Choroid plexus epithelial cell (primary cell): ENCODE results near the gene RFX2.
"Not testable (repeated sequence)": the region's sequence is repeated elsewhere in the genome, so short reads cannot be mapped to it uniquely, and the experiment has no call there.

ENCODE experiments used
- DNase-seq: peaks from one replicate; pipeline ENCODE4 v3.0.0-alpha.2; 2010; ENCODE audit warnings: low read depth
- H3K4me3 ChIP-seq: 2 replicates; pipeline ENCODE4 v1.5.1; 2011; ENCODE audit warnings: low read depth, mild to moderate bottlenecking, control low read depth, low read length, moderate library complexity
- TF ChIP-seq, protein P1 (sequence below): conservative IDR thresholded peaks from 2 replicates; pipeline ENCODE4 v1.5.1; 2011; ENCODE audit warnings: low read depth, mild to moderate bottlenecking, control low read depth, inconsistent platforms, low read length, moderate library complexity

Gene RFX2

GRCh38 chr19:6014551-6015135 is 95.7 kb downstream of the RFX2 start:
- TF ChIP-seq, protein P1, sequence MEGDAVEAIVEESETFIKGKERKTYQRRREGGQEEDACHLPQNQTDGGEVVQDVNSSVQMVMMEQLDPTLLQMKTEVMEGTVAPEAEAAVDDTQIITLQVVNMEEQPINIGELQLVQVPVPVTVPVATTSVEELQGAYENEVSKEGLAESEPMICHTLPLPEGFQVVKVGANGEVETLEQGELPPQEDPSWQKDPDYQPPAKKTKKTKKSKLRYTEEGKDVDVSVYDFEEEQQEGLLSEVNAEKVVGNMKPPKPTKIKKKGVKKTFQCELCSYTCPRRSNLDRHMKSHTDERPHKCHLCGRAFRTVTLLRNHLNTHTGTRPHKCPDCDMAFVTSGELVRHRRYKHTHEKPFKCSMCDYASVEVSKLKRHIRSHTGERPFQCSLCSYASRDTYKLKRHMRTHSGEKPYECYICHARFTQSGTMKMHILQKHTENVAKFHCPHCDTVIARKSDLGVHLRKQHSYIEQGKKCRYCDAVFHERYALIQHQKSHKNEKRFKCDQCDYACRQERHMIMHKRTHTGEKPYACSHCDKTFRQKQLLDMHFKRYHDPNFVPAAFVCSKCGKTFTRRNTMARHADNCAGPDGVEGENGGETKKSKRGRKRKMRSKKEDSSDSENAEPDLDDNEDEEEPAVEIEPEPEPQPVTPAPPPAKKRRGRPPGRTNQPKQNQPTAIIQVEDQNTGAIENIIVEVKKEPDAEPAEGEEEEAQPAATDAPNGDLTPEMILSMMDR, result no peak
- no peak overlapping the region for H3K4me3 ChIP-seq
- DNase-seq, result no peak

GRCh38 chr19:6012426-6013170 is 97.7 kb downstream of the RFX2 start:
- no peak for DNase-seq
- TF ChIP-seq, protein P1, result no peak
- no peak overlapping the region for H3K4me3 ChIP-seq

GRCh38 chr19:6011794-6012193 is 98.5 kb downstream of the RFX2 start:
- no peak for DNase-seq
- TF ChIP-seq, protein P1, result no peak
- no peak overlapping the region for H3K4me3 ChIP-seq

GRCh38 chr19:6011206-6011605 is 99.1 kb downstream of the RFX2 start:
- TF ChIP-seq, protein P1, result no peak
- H3K4me3 ChIP-seq, result no peak overlapping the region
- DNase-seq, result no peak

DNA sequence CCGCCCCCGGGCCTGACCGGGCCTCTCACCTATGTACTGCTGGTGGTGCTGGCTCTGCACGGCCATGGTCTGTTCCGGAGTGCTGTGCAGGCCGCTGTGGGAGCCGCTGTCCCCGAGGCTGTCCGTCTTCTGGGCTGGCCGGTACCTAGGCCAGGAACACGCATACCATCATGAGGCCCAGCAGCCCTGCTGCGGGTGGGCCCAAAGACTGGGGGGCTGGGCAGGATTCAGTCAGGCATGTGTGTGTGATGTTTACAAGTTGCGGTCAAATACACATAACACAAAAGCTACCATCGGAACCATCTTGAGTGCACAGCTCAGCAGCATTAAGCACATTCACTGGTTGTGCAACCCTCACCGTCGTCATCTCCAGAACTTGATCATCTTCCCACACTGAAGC is 100.2 kb downstream of the RFX2 start:
- TF ChIP-seq, protein P1, result no peak
- H3K4me3 ChIP-seq, result no peak overlapping the region
- no peak for DNase-seq

DNA sequence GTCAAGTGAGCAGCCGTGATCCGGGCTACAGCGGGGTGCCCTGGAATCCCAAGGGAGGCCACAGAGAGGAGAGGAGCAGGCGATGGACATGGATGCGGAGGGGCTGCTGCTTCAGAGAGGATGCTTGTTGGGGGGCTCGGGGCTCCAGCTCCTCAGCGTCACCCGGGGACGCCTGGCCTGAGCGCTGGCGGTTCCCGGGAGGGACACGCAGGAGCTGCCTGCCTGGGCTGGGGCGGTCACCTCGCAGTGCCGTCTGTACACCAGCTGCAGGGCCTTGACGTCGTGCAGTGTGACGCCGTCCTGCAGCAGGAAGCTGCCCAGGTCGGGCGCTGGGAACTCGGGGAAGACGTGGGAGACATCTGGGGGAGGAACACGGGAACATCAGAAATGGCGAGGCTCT is 102.4 kb downstream of the RFX2 start:
- no peak overlapping the region for H3K4me3 ChIP-seq
- DNase-seq, result no peak
- TF ChIP-seq, protein P1, result no peak

- DNase-seq, result no peak
- TF ChIP-seq, protein P1, result no peak
- H3K4me3 ChIP-seq, result no peak overlapping the region
These were observed 103.4 kb downstream of the RFX2 start for GRCh38 chr19:6006896-6007295.

DNA sequence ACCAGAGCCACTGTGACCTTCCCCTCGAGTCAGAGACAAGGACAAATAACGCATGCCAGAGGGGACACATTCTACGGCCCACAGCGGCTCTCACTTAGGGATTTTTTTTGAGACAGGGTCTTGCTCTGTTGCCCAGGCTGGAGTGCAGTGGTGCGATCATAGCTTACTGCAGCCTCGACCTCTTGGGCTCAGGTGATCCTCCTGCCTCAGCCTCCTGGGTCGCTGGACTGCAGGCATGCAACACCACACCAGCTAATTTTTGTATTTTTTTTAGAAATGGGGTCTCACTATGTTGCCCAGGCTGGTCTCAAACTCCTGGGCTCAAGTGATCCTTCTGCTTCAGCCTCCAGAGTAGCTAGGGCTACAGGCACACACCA is 104.2 kb downstream of the RFX2 start:
- not testable (repeated sequence) for DNase-seq, H3K4me3 ChIP-seq
